Mucosa of rectum (tissue), 2 donors: ENCODE data around the gene TLL1.

ENCODE experiments used
- H3K27ac ChIP-seq, 2 donors: one replicate each; pipeline ENCODE4 v1.7.0; 2013; ENCODE audit warnings: inconsistent platforms in 2 of 2, low read depth in 2 of 2, low read length in 2 of 2
- H3K27me3 ChIP-seq, 2 donors: one replicate each; pipeline ENCODE4 v1.7.0; 2013; ENCODE audit warnings: low read length in 2 of 2; ENCODE audit not compliant: control insufficient read depth in 2 of 2, insufficient read depth in 2 of 2
- H3K36me3 ChIP-seq, 2 donors: one replicate each; pipeline ENCODE4 v1.7.0; 2013; ENCODE audit warnings: low read length in 2 of 2; ENCODE audit not compliant: control insufficient read depth in 2 of 2, insufficient read depth in 2 of 2
- H3K4me1 ChIP-seq, 2 donors: one replicate each; pipeline ENCODE4 v1.7.0; 2013; ENCODE audit warnings: low read length in 2 of 2, mild to moderate bottlenecking in 1 of 2; ENCODE audit not compliant: control insufficient read depth in 2 of 2, insufficient read depth in 2 of 2
- H3K4me3 ChIP-seq, 2 donors: one replicate each; pipeline ENCODE4 v1.7.0; 2013; ENCODE audit warnings: low read length in 2 of 2
- H3K9ac ChIP-seq, 2 donors: one replicate each; pipeline ENCODE4 v1.7.0; 2013; ENCODE audit warnings: low read length in 2 of 2, low read depth in 1 of 2, mild to moderate bottlenecking in 1 of 2
- H3K9me3 ChIP-seq, 2 donors: one replicate each; pipeline ENCODE4 v1.7.0; 2013; ENCODE audit warnings: low read length in 2 of 2; ENCODE audit not compliant: control insufficient read depth in 2 of 2
- donor health status: healthy.
- donor health status: Normal muscosa, but diverticular disease.

The TLL1 gene

DNA sequence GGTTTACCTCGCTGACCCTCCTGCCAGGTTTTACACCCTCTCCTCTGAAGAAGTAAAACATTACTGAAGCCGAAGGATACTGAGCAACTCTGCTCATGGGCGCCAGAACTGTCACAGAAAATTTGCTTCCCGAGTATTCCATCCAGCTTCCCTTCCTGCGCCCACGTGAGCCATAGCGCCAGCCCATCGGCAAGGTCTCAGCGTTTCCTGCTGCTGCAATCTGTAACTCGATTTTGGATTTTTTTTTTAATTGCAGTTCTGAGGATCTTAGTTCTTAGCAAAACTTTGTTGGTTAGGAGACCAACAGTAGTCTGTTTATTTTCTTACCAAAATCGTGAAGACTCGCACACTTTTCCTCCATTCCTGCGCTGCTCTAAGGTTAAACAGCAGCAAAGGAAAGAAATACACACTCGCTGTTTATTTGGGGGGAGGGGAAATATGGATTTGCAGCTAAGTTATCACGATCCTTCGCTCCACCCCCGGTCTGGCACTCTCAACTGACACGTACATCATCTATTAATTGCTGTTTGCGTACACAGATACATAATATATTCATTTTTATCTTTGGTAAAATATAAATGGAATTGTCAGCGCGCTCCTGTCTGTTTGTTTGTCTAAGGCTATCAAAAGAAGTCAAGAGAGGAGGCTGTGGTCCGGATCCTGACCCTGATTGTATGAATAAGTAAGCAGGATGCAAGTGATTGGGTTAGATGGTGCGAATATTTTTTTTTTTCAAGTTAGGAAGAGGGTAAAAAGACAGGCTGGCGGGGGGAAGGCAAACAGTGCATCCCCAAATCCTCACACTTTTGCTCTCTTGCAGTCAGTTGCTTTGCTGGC, at the start of gene TLL1:
TLL1 (plus strand) TSS at position 777 of the 837 bp plus-strand sequence. CDS start 668 bp downstream, outside the sequence.
- H3K4me3 ChIP-seq, result peak within 1 kb of the TSS; percentile 39 to 47
- no peaks in the 10 kb centered on the region for H3K36me3 ChIP-seq
- no peak within 1 kb of the TSS for H3K9ac ChIP-seq
- H3K27ac ChIP-seq, result peak within 1 kb of the TSS in 1 of 2 donors; percentile 16
- no peaks in the 10 kb centered on the region for H3K9me3 ChIP-seq
- peaks cover 21 to 35% of the 10 kb centered on the region in 2 donors for H3K27me3 ChIP-seq
- no peaks in the 10 kb centered on the region for H3K4me1 ChIP-seq

DNA sequence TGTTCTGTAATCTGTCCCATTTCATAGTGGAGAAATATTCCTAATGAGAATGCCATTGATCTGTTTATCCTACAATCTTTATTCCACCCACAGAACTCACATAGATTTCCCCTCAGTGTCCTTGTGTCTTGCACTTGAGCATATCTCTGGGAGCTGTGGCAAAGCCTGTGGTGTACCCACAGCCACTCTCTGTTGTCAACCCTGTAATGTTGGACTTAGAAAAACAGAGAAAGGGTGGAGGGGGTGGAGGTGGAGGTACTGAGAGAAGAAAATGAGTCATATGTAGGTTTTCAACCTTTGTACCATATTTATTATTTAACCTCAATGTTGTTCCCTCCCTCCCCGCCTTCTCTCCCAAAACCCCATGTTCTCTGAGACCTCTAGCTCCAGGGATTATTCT, 46.9 kb upstream of the TLL1 start:
- H3K4me3 ChIP-seq, result no peak overlapping the region
- H3K4me1 ChIP-seq, result no peaks in the 10 kb centered on the region
- no peaks in the 10 kb centered on the region for H3K9me3 ChIP-seq
- no peaks in the 10 kb centered on the region for H3K27me3 ChIP-seq
- H3K9ac ChIP-seq, result no peak overlapping the region
- H3K36me3 ChIP-seq, result no peaks in the 10 kb centered on the region
- H3K27ac ChIP-seq, result no peak overlapping the region

DNA sequence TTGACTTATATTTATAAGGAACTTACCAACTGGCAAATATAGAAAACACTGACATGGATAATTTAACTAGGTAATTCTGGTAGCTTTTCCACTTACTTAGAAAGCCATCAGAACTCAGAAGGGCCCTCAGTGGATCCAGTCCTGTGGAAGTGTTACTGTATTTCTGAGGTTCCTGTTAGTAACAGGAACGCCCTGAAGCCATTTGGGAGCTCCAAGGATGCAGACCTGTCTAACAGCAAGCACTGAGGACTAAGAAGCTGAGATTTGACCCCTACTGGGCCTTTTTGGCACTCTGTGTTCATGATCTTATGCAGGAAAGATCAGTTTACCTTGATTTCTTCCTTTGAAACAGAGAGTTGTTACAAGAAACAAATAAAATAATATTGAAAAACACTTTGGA, 46.0 kb upstream of the TLL1 start:
- H3K9me3 ChIP-seq, result no peaks in the 10 kb centered on the region
- H3K9ac ChIP-seq, result no peak overlapping the region
- H3K4me3 ChIP-seq, result no peak overlapping the region
- H3K4me1 ChIP-seq, result no peaks in the 10 kb centered on the region
- no peaks in the 10 kb centered on the region for H3K36me3 ChIP-seq
- no peak overlapping the region for H3K27ac ChIP-seq
- H3K27me3 ChIP-seq, result no peaks in the 10 kb centered on the region

- Histone ChIP-seq H3K36me3 (no peaks in the 10 kb centered on the region), H3K9me3 (no peaks in the 10 kb centered on the region), H3K27me3 (no peaks in the 10 kb centered on the region), H3K4me1 (no peaks in the 10 kb centered on the region), H3K27ac (no peak overlapping the region), H3K4me3 (no peak overlapping the region), H3K9ac (no peak overlapping the region)
Observed at GRCh38 chr4:165828928-165829327, 44.1 kb upstream of the TLL1 start.

DNA sequence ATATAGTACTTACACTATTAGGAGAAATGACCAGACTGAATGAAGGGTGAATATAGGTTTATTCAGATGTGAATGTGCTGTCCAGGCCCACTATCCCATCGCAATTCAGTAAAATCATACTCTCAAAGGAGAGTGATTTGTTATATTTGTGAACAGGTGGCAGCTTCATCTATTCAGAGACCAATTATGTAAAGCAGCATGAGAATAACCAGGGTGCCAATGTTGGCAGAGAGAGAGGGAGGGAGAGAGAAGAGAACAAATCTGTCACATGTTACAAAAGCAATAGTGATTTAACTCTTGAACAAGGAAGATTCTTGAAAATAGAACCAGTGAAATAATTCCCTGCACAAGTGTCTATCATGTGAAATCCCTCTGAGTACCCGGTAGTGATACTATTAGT, 38.9 kb upstream of the TLL1 start:
- Histone ChIP-seq H3K36me3 (no peaks in the 10 kb centered on the region), H3K27ac (no peak overlapping the region), H3K4me3 (no peak overlapping the region), H3K9ac (no peak overlapping the region), H3K27me3 (no peaks in the 10 kb centered on the region), H3K9me3 (no peaks in the 10 kb centered on the region), H3K4me1 (no peaks in the 10 kb centered on the region)

GRCh38 chr4:165838575-165838974, 34.5 kb upstream of the TLL1 start:
- Histone ChIP-seq H3K4me3 (no peak overlapping the region), H3K4me1 (no peaks in the 10 kb centered on the region), H3K9ac (no peak overlapping the region), H3K36me3 (no peaks in the 10 kb centered on the region), H3K27me3 (no peaks in the 10 kb centered on the region), H3K9me3 (no peaks in the 10 kb centered on the region), H3K27ac (no peak overlapping the region)

DNA sequence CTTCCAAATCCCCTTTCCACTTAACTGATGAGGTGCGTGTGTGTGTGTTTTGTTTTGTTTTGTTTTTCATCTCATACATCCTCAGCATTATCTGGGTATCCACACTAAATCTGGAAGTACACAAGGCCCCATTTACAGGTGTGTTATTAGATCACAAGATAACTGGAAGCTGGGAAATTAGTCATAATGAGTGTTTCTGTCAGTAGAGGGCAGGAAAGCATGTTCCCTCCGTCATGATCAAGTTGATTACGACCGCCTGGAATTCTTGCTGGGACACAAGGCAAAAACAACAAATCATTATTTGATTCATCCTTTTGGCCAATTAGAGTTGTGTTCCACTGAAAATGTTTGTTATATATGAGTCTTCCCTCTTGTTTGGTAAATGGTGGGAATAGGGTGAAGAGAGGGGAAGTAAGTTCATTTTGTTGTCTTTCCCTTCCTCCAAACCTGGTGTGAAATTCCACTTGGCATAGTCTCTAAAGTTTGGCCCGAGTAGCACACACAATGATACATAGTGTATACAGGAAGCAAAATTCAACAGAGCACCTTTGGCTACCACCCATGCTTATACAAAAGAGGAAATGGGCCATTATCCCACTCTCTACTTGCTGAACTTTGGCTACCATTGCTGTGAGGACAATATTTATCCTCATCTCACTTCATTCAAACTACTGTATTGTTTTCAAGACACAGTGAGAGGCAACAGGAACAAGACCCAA, 33.3 kb upstream of the TLL1 start:
- H3K27ac ChIP-seq, result no peak overlapping the region
- no peak overlapping the region for H3K9ac ChIP-seq
- no peaks in the 10 kb centered on the region for H3K27me3 ChIP-seq
- no peaks in the 10 kb centered on the region for H3K9me3 ChIP-seq
- no peak overlapping the region for H3K4me3 ChIP-seq
- H3K4me1 ChIP-seq, result no peaks in the 10 kb centered on the region
- no peaks in the 10 kb centered on the region for H3K36me3 ChIP-seq

- Histone ChIP-seq H3K36me3 (no peaks in the 10 kb centered on the region), H3K27ac (no peak overlapping the region), H3K27me3 (no peaks in the 10 kb centered on the region), H3K4me1 (no peaks in the 10 kb centered on the region), H3K9me3 (no peaks in the 10 kb centered on the region), H3K4me3 (no peak overlapping the region), H3K9ac (no peak overlapping the region)
Observed at GRCh38 chr4:165842684-165843083, 30.4 kb upstream of the TLL1 start.

GRCh38 chr4:165844161-165844560, 28.9 kb upstream of the TLL1 start:
- Histone ChIP-seq H3K9ac (no peak overlapping the region), H3K36me3 (no peaks in the 10 kb centered on the region), H3K4me3 (no peak overlapping the region), H3K9me3 (no peaks in the 10 kb centered on the region), H3K4me1 (no peaks in the 10 kb centered on the region), H3K27ac (no peak overlapping the region), H3K27me3 (no peaks in the 10 kb centered on the region)

DNA sequence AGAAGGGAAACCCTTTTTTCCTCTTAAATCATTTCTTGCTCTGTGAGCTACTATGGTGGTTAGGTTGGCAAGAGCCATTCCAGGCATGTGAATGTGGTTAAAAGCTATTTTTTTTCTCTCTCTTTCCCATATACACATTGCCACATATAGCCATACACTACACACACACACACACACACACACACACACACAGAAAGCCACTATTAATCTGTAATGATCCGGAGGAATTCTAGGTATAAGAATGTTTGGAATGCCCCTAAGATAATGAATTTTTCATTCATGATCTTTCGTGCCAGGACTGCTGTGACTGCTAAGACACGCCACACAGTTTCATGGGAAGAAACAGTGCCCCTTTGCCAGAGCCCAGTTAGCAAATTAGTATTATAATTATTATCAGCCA, 21.8 kb upstream of the TLL1 start:
- no peak overlapping the region for H3K9ac ChIP-seq
- H3K27me3 ChIP-seq, result no peaks in the 10 kb centered on the region
- no peak overlapping the region for H3K4me3 ChIP-seq
- H3K27ac ChIP-seq, result no peak overlapping the region
- H3K4me1 ChIP-seq, result no peaks in the 10 kb centered on the region
- H3K9me3 ChIP-seq, result no peaks in the 10 kb centered on the region
- no peaks in the 10 kb centered on the region for H3K36me3 ChIP-seq
